ENCODE results near the gene CLN3.
"Not testable (repeated sequence)": the region's sequence is repeated elsewhere in the genome, so short reads cannot be mapped to it uniquely, and the experiment has no call there.

CLN3 gene

GRCh38 chr16:28494121-28494851, 2.4 kb upstream of the CLN3 start, which contains the start of gene APOBR:
Gene APOBR, plus strand, starts transcription at chr16:28494643. Its CDS starts 39 bp downstream, at chr16:28494682.
- DNase-seq (ENCODE audit: low spot score) = no peak

- DNase-seq (ENCODE audit: low spot score) = no peak
These were observed 637 bp upstream of the CLN3 start for GRCh38 chr16:28492511-28492910.

- peak; percentile 28 for DNase-seq (ENCODE audit: low spot score)
These were observed 474 bp downstream of the CLN3 start for GRCh38 chr16:28491230-28491969.

- no peak for DNase-seq (ENCODE audit: low spot score)
These were observed 5.6 kb downstream of the CLN3 start for GRCh38 chr16:28486266-28486665.

GRCh38 chr16:28483361-28483760, 8.5 kb downstream of the CLN3 start:
- DNase-seq (ENCODE audit: low spot score) = not testable (repeated sequence)

GRCh38 chr16:28482026-28482425, 9.8 kb downstream of the CLN3 start:
- DNase-seq (ENCODE audit: low spot score) = no peak

- no peak for DNase-seq (ENCODE audit: low spot score)
These were observed 13.2 kb downstream of the CLN3 start for GRCh38 chr16:28478506-28479180.

GRCh38 chr16:28477311-28477920, 14.5 kb downstream of the CLN3 start:
- DNase-seq (ENCODE audit: low spot score) = no peak

GRCh38 chr16:28475221-28475620, 16.7 kb downstream of the CLN3 start:
- no peak for DNase-seq (ENCODE audit: low spot score)

- DNase-seq (ENCODE audit: low spot score) = no peak
These were observed 18.1 kb downstream of the CLN3 start for GRCh38 chr16:28473714-28474265.

GRCh38 chr16:28447081-28447480, 44.8 kb downstream of the CLN3 start:
- DNase-seq (ENCODE audit: low spot score) = not testable (repeated sequence)

GRCh38 chr16:28446388-28446787, 45.5 kb downstream of the CLN3 start:
- DNase-seq (ENCODE audit: low spot score) = not testable (repeated sequence)

- DNase-seq (ENCODE audit: low spot score) = not testable (repeated sequence)
These were observed 47.9 kb downstream of the CLN3 start for GRCh38 chr16:28443943-28444342.

GRCh38 chr16:28438899-28439298, 53.0 kb downstream of the CLN3 start:
- not testable (repeated sequence) for DNase-seq (ENCODE audit: low spot score)

GRCh38 chr16:28435340-28435739, 56.5 kb downstream of the CLN3 start:
- DNase-seq (ENCODE audit: low spot score) = not testable (repeated sequence)
